GM21825 (cell line): Measurements from ENCODE around the gene SNAI3.
A peak's percentile ranks its signal among the peaks of the same experiment; 100 is the strongest.
"Not testable (repeated sequence)": the region's sequence is repeated elsewhere in the genome, so short reads cannot be mapped to it uniquely, and the experiment has no call there.

ENCODE experiments used
- ATAC-seq: cut with Tn5 transposase; IDR thresholded peaks from one replicate; pipeline ENCODE4 v1.9.1; 2021; ENCODE audit warnings: mild to moderate bottlenecking, moderate library complexity; ENCODE audit not compliant: unreplicated experiment

Gene SNAI3

GRCh38 chr16:88671806-88672205 lies 14.5 kb downstream of the SNAI3 start:
- no peak for ATAC-seq

GRCh38 chr16:88669980-88670379 lies 16.3 kb downstream of the SNAI3 start:
- ATAC-seq = no peak

GRCh38 chr16:88669493-88669892 lies 16.8 kb downstream of the SNAI3 start:
- ATAC-seq = not testable (repeated sequence)

- no peak for ATAC-seq
These were observed 18.8 kb downstream of the SNAI3 start for GRCh38 chr16:88667461-88667860.

- ATAC-seq = no peak
These were observed 20.7 kb downstream of the SNAI3 start for GRCh38 chr16:88665570-88665969.

- ATAC-seq = no peak
These were observed 21.2 kb downstream of the SNAI3 start for GRCh38 chr16:88665148-88665547.

GRCh38 chr16:88662843-88663606 lies 23.3 kb downstream of the SNAI3 start, which contains the start of gene MVD:
TSS of gene MVD (minus strand) at chr16:88663091. CDS start at chr16:88663080, 11 bp downstream.
- ATAC-seq = peak; percentile 88

GRCh38 chr16:88662222-88662842 lies 24.0 kb downstream of the SNAI3 start:
- ATAC-seq = no peak

GRCh38 chr16:88661468-88661867 lies 24.8 kb downstream of the SNAI3 start:
- no peak for ATAC-seq

- ATAC-seq = no peak
These were observed 27.1 kb downstream of the SNAI3 start for GRCh38 chr16:88659160-88659559.

- no peak for ATAC-seq
These were observed 27.6 kb downstream of the SNAI3 start for GRCh38 chr16:88658714-88659113.

- no peak for ATAC-seq
These were observed 28.9 kb downstream of the SNAI3 start for GRCh38 chr16:88657371-88657770.

GRCh38 chr16:88656291-88656980 lies 29.9 kb downstream of the SNAI3 start:
- no peak for ATAC-seq

GRCh38 chr16:88655733-88656281 lies 30.5 kb downstream of the SNAI3 start:
- ATAC-seq = no peak

- no peak for ATAC-seq
These were observed 31.1 kb downstream of the SNAI3 start for GRCh38 chr16:88655053-88655732.

GRCh38 chr16:88654363-88655052 lies 31.8 kb downstream of the SNAI3 start:
- no peak for ATAC-seq

- ATAC-seq = no peak
These were observed 32.5 kb downstream of the SNAI3 start for GRCh38 chr16:88653596-88654362.

- no peak for ATAC-seq
These were observed 33.2 kb downstream of the SNAI3 start for GRCh38 chr16:88653101-88653500.

- no peak for ATAC-seq
These were observed 33.6 kb downstream of the SNAI3 start for GRCh38 chr16:88652762-88653063.
